Right kidney (tissue), 1 donor: ENCODE measurements around the gene HOXA1.
"Not testable (repeated sequence)": the region's sequence is repeated elsewhere in the genome, so short reads cannot be mapped to it uniquely, and the experiment has no call there.

ENCODE experiments used
- DNase-seq: peaks from one replicate; pipeline ENCODE4 v3.0.0-alpha.2; 2016

HOXA1 gene

DNA sequence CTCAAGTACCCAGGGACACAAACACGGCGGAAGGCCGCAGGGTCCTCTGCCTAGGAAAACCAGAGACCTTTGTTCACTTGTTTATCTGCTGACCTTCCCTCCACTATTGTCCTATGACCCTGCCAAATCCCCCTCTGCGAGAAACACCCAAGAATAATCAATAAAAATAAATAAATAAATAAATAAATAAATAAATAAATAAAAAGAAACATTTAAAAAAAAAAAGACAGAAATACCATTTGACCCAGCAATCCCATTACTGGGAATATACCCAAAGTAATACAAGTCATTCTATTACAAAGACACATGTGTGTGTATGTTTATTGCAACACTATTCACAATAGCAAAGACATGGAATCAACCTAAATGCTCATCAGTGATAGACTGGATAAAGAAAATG is 49.8 kb downstream of the HOXA1 start:
- DNase-seq, result not testable (repeated sequence)

DNA sequence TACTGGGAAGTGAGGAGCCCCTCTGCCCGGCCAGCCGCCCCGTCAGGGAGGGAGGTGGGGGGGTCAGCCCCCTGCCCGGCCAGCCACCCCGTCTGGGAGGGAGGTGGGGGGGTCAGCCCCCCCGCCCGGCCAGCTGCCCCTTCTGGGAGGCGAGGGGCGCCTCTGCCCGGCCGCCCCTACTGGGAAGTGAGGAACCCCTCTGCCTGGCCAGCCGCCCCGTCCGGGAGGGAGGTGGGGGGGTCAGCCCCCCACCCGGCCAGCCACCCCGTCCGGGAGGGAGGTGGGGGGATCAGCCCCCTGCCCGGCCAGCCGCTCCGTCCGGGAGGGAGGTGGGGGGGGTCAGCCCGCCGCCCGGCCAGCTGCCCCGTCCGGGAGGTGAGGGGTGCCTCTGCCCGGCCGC is 50.7 kb downstream of the HOXA1 start:
- not testable (repeated sequence) for DNase-seq
